Measurements from ENCODE around the gene DAB2IP. TPM values are rescaled to one million over a fixed set of nuclear protein-coding genes. Genes with fewer than 3 reads are reported as not detected.
"Not testable (repeated sequence)": the region's sequence is repeated elsewhere in the genome, so short reads cannot be mapped to it uniquely, and the experiment has no call there.

The DAB2IP gene
- under 1 TPM; 0.06 to 0.18 TPM for total RNA-seq

DNA sequence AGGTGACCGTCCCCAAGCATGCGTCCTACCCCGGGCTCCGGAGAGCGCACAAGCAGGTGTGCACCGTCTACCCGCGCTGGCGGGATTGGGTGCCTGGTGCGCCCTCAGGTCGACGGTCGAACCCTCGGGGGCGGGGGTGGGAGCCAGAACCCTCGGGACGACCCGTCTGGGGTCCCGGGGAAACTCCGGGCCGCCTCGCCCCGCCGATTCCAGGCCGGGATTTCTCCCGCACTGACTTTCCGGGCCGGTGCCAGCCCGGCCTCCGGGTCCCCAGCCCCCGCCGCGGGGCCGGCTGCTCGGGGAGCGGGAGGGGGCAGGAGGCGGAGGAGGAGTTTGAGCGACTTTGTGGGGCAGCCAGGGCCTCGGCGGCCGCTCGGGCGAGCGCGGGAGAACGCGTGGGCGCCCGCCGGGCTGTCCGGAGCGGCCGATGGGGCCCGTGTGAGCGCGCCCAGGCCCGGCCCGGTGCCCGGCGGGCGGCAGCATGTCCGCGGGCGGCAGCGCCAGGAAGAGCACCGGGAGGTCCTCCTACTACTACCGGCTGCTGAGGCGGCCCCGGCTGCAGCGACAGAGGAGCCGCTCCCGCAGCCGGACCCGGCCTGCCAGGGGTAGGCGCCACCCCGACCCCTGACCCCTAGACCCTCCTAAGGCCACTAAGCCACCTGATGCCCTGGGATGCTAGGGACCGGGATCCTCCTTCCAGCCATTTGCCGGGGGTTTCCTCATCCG is at the start of gene DAB2IP:
TSS of gene DAB2IP (plus strand) at position 340 of the 726 bp plus-strand sequence. CDS start at position 482, 142 bp downstream.
- Mint-ChIP-seq H3K9me3 (no peaks in the 10 kb centered on the region), H3K36me3 (no peaks in the 10 kb centered on the region), H3K27ac (no peak within 1 kb of the TSS)
- DNase-seq (ENCODE audit: low spot score in 2 of 2) = no peak
- peak in 1 of 2 donors; percentile 57 for ATAC-seq

DNA sequence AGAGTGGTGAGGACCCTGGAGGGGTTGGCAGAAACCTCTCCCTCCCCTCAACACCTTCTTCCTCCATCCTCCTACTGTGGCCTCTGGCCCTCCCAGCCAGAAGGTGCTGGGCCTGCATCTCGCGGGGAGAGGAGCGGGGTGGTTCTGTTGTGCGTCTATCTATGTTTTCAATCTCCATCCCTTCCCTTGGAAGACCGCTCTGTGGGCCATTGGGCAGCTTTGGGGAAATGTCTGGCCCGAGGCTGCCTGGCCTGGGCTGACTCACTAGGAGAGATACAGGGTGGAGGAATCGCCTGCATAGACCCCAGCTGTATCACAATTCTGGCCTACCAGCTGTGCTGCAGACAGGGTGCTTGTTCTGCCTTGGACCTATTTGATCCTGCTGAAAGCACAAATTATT is 48.4 kb upstream of the DAB2IP start:
- H3K9me3 Mint-ChIP-seq = no peaks in the 10 kb centered on the region
- no peak for DNase-seq (ENCODE audit: low spot score in 2 of 2)
- H3K36me3 Mint-ChIP-seq = peaks cover 0 to 5% of the 10 kb centered on the region in 2 donors
- ATAC-seq = no peak
- peak overlapping the region in 1 of 2 donors; percentile 33 for H3K27ac Mint-ChIP-seq

DNA sequence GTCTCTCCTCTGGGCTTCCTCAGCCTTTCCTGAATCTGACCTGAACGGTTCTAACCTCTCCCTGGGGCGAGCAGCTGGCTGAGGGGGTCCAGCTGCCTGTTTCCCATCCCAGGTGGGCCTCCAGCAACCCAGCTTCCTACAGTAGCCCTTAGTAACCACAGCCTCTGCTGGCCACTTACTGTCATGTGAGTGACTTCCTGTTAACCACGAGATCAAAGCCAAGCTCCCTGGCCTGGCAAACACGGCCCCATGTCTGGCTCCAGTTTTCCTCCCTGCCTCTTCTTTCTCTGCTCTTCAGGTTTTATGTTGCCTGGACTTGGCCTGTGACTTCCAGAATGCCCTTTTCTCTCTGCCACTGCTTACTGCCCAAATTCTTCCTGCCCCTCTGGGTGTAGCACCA is 47.2 kb upstream of the DAB2IP start:
- H3K9me3 Mint-ChIP-seq = no peaks in the 10 kb centered on the region
- DNase-seq (ENCODE audit: low spot score in 2 of 2) = no peak
- no peaks in the 10 kb centered on the region for H3K36me3 Mint-ChIP-seq
- no peak for ATAC-seq
- H3K27ac Mint-ChIP-seq = peak overlapping the region in 1 of 2 donors; percentile 28

DNA sequence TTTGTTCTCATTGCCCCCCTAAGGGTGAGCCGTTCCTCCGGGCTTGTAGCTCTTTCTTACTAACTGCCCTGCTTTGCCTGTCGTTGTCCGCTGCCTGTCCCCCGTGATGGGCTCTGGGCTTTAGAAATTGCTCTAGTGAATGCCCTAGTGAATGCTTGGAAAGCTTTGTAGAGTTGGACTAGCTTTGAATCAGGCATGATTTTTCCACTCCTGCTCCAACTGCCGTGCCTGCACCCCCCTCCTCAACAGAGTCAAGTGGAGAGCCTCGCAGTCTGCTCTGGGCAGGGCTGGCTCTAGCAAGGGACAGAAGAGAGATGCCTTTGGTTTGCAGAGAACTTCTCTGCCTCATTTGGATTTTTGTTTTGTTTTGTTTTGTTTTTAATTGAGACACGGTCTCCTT is 46.8 kb upstream of the DAB2IP start:
- ATAC-seq (no peak), DNase-seq (ENCODE audit: low spot score in 2 of 2) (no peak)
- Mint-ChIP-seq H3K27ac (peak overlapping the region in 1 of 2 donors; percentile 28), H3K9me3 (no peaks in the 10 kb centered on the region), H3K36me3 (no peaks in the 10 kb centered on the region)

DNA sequence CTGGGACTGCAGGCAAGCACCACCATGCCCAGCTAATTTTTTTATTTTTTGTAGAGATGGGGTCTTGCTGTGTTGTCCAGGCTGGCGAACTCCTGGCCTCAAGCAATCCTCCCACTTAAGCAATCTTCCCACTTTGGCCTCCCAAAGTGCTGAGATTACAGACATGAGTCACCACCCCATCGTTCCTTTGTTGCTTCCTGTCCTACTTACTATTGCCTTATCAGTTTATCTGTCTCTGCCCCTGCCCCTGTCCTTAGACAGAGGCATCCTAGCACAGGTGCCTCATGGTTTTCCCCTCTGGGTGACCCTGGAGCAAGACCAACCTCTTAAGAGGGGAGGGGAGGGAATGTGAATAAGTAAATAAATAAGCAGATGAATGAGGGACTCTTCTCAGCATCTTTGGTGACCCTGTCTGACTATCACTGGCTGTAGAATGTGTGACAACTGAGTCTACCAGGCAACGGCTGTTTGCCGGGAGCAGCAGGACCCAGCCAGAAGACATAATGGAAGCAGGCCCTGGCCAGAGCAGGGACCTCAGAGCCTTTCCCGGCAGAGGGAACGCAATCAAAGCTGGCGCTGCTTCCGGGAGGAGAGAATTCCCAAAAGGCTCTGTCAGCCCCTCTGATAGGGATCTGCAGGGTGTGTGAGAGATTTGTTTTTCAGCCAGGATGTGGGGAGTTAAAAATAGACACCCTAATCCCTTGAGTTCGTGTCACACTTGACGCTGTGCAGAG is 43.8 kb upstream of the DAB2IP start:
- Mint-ChIP-seq H3K27ac (no peak overlapping the region), H3K36me3 (no peaks in the 10 kb centered on the region), H3K9me3 (no peaks in the 10 kb centered on the region)
- DNase-seq (ENCODE audit: low spot score in 2 of 2) (no peak), ATAC-seq (no peak)

DNA sequence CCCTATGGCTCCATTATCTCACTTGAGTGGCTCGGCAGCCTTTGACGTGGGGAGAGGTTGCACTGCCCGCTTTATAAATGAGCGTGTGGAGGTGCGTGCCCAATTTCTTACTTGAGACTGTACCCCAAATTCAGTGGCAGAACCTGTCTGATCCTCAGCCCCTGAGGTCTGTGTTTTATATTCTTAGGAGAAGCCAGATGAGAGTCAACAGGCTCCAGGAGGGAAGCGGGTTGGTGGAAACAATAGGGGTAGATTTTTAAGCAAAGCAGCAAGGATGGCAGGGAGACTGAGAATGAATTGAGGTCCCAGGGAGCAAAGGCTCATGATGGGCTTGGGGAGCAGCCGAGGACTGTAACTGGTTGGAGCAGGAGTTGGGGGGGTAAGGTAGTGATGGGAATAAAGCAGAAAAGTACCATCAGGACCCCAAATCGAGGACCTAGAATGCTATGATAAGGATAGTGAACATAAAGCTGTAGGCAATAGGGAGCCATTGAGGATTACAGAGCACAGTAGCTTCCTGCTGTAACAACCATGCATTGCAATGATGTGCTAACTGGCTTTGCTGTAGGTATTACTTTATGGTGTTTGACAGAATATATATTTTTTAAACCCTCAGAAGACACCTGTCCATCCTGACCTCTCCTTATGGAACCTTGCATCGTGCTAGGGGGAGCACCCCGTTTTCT is 43.1 kb upstream of the DAB2IP start:
- ATAC-seq (no peak), DNase-seq (ENCODE audit: low spot score in 2 of 2) (no peak)
- no peaks in the 10 kb centered on the region for H3K9me3 Mint-ChIP-seq
- no peaks in the 10 kb centered on the region for H3K36me3 Mint-ChIP-seq
- no peak overlapping the region for H3K27ac Mint-ChIP-seq

DNA sequence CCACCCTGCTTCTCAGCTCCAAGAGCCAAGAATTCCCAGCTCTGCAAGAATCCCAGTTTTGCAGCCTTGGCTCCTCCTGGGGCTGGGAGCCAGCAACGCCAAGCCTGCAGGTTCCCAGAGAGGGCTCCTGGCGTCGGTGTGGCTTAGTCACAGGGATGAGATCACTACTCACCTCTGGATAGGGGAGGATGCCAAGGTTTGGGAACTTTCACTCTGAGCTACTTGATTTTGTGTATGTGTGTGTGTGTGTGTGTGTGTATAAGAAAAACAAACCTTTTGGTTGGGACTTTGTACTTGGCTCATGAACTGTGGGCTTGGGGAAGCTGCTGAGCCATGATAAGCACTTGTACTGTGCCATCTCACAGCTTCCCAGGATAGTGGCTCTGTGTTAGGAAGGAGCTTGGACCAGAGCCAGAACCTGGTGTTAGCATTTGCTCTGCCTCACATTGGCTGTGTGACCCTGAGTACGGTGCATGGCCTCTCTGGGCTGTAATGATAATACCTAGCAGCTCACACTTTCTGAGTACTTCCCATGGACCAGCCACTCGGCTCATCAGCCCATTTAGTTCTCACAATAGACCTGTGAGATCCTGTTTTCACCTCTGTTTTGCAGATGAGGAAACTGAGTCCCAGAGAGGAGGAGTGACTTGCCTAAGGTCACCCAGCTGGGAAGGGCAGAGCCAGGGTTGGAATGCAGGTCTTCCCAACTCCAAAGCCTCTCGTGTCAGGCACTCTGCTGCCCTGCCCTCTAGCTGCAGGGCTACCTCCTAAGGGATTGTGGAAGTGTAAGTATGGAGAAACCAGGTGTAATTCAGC is 41.4 kb upstream of the DAB2IP start:
- no peak for DNase-seq (ENCODE audit: low spot score in 2 of 2)
- no peak overlapping the region for H3K27ac Mint-ChIP-seq
- no peaks in the 10 kb centered on the region for H3K36me3 Mint-ChIP-seq
- no peaks in the 10 kb centered on the region for H3K9me3 Mint-ChIP-seq
- ATAC-seq = no peak

DNA sequence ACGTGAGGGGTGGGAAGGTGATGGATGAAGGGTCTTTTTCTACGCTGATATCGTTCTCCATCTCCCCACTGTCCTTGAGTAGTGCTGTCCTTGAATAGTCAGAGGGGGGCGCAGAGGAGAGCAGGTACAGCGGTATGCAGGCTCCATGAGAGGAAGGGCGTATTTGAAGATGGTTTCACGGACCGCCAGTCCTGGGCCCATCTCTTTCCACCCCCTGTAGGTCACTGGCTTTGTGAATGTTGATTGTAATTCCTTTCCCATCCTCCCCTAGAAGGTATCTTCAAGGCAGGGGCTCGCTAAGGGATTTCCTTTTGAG is 40.8 kb upstream of the DAB2IP start:
- ATAC-seq (no peak), DNase-seq (ENCODE audit: low spot score in 2 of 2) (no peak)
- H3K27ac Mint-ChIP-seq = no peak overlapping the region
- H3K9me3 Mint-ChIP-seq = no peaks in the 10 kb centered on the region
- H3K36me3 Mint-ChIP-seq = no peaks in the 10 kb centered on the region

DNA sequence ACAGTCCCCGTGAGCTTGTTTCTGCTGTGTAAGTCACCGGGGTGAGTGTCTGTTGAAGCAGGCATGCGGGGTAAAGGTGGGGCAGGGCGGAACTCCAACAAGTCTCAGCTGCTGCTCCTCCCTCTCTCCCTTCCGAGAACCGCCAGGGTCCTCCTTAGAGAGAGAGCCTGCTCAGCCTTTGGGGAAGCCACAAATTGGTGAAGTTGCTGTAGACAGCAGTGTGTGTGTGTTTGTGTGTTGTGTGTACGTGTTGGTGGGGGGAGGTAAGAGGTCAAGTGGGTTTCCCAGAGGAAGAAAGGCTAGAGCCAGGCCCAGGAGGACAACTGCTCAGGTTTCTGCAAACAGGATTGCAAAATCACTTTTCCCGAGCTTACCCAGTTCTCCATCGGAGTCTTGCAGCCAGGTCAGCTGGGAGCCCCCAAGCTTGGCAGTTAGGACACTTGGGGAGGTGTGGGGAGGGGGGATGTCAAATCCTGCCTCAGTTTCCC is 38.9 kb upstream of the DAB2IP start:
- Mint-ChIP-seq H3K27ac (no peak overlapping the region), H3K9me3 (no peaks in the 10 kb centered on the region), H3K36me3 (no peaks in the 10 kb centered on the region)
- ATAC-seq (no peak), DNase-seq (ENCODE audit: low spot score in 2 of 2) (no peak)

DNA sequence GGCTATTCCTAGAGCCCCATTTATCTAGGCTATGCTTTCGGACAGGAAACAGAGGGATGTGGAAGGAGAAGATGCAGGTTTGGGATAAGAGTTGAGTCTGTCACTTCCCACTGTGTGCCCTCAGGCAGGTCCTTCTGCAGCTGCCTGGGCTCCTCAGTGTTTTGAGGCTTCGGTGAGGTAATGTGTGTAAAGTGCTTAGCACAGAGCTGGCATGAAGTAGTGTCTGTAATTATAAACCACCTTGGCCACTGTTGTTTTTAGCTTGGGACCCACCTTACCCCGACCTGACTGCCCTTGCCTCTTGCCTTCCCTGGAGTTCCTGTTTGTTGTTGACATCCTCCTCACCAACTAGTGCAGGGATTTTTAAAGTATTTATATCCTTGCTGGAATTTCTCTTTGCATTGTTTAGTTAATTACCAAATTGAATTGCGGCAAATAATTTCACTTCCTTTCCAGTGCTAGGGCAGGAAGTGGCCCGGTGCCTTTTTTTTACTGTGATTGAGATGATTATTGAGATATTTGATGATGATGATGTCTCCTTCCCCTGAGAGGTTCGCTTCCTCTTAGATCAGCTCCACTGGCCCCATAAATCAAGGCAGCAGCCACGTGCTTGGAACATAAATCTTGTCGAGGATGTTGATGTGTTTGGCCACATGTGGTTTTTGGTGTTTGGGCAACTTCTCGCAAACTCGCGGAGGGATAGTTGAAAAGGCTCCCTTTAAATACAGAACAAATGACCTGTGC is 38.3 kb upstream of the DAB2IP start:
- ATAC-seq (no peak), DNase-seq (ENCODE audit: low spot score in 2 of 2) (no peak)
- Mint-ChIP-seq H3K9me3 (no peaks in the 10 kb centered on the region), H3K36me3 (no peaks in the 10 kb centered on the region), H3K27ac (no peak overlapping the region)

DNA sequence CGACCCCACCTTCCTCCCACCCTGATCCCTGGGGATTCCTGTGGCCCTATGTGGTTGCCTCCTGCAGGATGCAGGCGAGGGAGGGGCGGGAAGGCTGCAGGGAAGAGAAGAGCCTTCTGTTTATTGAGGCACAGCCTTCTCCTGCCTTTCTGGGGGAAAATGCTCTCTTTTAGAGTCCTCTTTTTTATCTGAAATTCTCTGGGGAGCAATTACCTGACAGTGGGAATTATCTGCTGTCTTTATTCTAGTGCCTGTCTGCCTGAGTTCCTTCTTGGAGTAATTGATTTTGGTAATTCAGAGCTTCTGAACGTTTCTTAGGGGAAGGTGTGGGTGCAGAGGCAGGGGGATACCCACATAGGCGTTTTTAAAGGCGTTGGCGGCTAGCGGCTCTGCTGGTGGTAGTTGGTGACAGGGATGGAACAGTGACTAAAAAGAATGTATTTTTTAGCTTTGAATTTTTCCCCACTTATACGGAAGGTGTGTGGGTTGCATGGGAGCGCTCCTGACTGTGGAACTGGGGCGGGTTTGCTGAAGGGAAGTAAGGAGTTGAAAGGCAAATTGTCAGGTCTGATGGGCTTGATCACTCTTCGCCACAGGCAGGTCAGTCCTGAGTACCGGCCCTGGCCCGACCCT is 35.2 kb upstream of the DAB2IP start:
- DNase-seq (ENCODE audit: low spot score in 2 of 2) (no peak), ATAC-seq (no peak)
- Mint-ChIP-seq H3K27ac (no peak overlapping the region), H3K9me3 (no peaks in the 10 kb centered on the region), H3K36me3 (no peaks in the 10 kb centered on the region)

DNA sequence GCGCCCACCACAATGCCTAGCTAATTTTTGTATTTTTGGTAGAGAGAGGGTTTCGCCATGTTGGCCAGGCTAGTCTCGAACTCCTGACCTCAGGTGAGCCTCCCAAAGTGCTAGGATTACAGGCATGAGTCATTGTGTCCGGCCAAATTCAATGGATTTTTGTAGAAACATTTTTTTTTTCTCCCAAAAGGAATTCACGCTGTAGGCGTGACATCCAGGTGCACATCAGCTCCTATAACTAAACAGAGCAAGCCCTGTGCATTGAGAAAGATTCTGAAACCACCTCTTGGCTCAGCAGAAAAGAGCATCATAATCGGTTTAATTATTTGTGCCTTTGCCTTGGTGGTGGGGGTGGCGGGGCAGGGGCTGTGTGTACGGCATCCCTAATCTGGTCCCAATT is 32.9 kb upstream of the DAB2IP start:
- ATAC-seq = no peak
- Mint-ChIP-seq H3K36me3 (no peaks in the 10 kb centered on the region), H3K27ac (no peak overlapping the region), H3K9me3 (no peaks in the 10 kb centered on the region)
- no peak for DNase-seq (ENCODE audit: low spot score in 2 of 2)

DNA sequence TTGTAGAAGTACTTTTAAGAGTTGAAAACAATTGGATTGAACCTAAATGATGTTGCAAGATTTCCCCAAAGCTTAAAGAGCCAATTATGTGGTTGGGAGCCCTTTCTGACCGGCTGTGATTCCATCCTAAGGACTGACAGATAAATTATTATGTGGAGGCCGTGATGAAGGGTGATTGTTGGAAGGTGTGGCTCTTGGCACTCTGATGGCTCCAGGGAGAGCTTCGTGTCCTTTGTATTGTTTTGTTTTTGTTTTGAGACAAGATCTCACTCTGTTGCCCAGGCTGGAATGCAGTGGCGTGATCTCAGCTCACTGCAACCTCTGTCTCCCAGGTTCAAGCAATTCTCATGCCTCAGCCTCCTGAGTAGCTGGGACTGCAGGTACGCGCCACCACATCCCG is 32.5 kb upstream of the DAB2IP start:
- not testable (repeated sequence) for H3K27ac Mint-ChIP-seq; DNase-seq (ENCODE audit: low spot score in 2 of 2); H3K36me3 Mint-ChIP-seq; H3K9me3 Mint-ChIP-seq; ATAC-seq

DNA sequence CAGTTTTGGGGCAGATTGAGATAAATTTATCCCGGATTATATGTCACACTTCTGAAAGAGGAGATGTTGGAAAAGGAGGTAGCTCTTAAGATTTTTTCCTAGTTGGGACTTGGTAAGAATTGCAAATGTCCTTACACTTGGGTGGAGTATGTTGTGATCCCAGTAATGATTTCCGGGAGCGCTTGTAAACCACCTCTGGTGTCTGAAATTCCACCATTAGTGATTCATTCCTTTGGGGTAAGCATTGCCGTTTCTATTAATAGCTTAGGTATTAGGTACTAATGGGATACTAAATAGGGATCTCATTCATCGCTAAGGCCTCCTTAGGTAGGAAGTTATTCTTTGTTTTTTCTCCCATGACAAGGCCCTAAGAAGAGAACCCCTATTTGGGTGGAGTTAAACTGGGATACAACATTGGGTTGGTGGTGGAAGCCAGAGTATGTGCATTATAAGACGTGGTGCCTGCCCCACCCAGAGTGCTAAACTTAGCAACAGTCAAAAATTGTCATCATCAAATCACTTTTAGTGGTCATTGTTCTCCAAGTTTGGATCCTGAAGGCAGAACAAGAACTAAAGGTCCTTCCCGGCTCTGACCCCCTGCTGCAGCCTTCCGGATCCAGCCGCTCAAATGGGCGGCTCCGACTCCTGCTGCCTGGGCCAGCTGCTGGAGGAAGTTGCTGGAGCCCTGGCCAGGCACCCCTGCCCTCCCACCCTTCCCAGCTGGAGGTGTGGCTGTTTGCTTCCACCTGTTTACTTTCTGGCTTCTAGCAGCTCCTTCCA is 31.7 kb upstream of the DAB2IP start:
- DNase-seq (ENCODE audit: low spot score in 2 of 2) (no peak), ATAC-seq (no peak)
- no peak overlapping the region for H3K27ac Mint-ChIP-seq
- no peaks in the 10 kb centered on the region for H3K9me3 Mint-ChIP-seq
- no peaks in the 10 kb centered on the region for H3K36me3 Mint-ChIP-seq

DNA sequence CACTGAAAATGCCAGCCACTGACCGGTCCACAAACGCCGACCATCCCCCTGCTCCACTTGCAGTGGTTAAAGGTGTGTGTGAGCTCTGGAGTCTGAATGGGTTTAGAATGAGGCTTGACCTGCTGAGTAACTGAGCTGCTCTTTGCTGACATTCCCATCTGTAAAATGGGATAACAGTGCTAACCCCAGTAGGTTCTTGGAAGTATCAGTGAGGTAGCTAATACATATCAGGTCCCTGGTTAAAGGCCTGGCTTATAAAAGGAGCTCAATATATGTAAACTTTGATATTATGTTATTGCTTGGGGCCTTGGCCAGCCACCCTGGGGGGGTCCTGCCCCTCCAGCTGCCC is 31.1 kb upstream of the DAB2IP start:
- no peak overlapping the region for H3K27ac Mint-ChIP-seq
- ATAC-seq (no peak), DNase-seq (ENCODE audit: low spot score in 2 of 2) (no peak)
- H3K9me3 Mint-ChIP-seq = no peaks in the 10 kb centered on the region
- no peaks in the 10 kb centered on the region for H3K36me3 Mint-ChIP-seq
